Left renal cortex interstitium (tissue), 4 donors: Measurements from ENCODE around the gene RAD21L1. TPM values are rescaled to one million over a fixed set of nuclear protein-coding genes. Genes with fewer than 3 reads are reported as not detected.
A peak's percentile ranks its signal among the peaks of the same experiment; 100 is the strongest.
"Not testable (repeated sequence)": the region's sequence is repeated elsewhere in the genome, so short reads cannot be mapped to it uniquely, and the experiment has no call there.

Source experiments
- DNase-seq, 4 donors: peaks; one replicate each; pipeline ENCODE4 v3.0.0-alpha.2; 2013; ENCODE audit warnings: low read depth in 4 of 4, low spot score in 2 of 4, missing footprints in 1 of 4
- polyA plus RNA-seq, 4 donors: library from polyadenylated mRNA; unstranded; fragments of 120-200 nt; gene quantifications; one replicate each; pipeline ENCODE4 v1.2.1, GENCODE V29; 2013; ENCODE audit not compliant: insufficient read length in 4 of 4

The RAD21L1 gene
- polyA plus RNA-seq, 4 donors: not detected

- no peak for DNase-seq
These were observed 26.5 kb upstream of the RAD21L1 start for GRCh38 chr20:1199212-1199873.

- DNase-seq: no peak
These were observed 25.9 kb upstream of the RAD21L1 start for GRCh38 chr20:1199964-1200363.

GRCh38 chr20:1202762-1203504 is 22.9 kb upstream of the RAD21L1 start, which contains the start of gene C20orf202:
Gene C20orf202, plus strand, starts transcription at chr20:1203454. Its CDS starts 132 bp downstream, at chr20:1203586.
- DNase-seq: no peak

GRCh38 chr20:1203630-1204029 is 22.2 kb upstream of the RAD21L1 start:
- no peak for DNase-seq

GRCh38 chr20:1204113-1204512 is 21.7 kb upstream of the RAD21L1 start:
- no peak for DNase-seq

- no peak for DNase-seq
These were observed 21.3 kb upstream of the RAD21L1 start for GRCh38 chr20:1204576-1204975.

- DNase-seq: no peak
These were observed 20.0 kb upstream of the RAD21L1 start for GRCh38 chr20:1205802-1206201.

GRCh38 chr20:1206366-1207148 is 19.3 kb upstream of the RAD21L1 start:
- DNase-seq: no peak

- DNase-seq: no peak
These were observed 18.5 kb upstream of the RAD21L1 start for GRCh38 chr20:1207293-1207878.

GRCh38 chr20:1209447-1210387 is 16.1 kb upstream of the RAD21L1 start:
- no peak for DNase-seq

- DNase-seq: no peak
These were observed 15.3 kb upstream of the RAD21L1 start for GRCh38 chr20:1210501-1210900.

GRCh38 chr20:1212023-1212422 is 13.8 kb upstream of the RAD21L1 start:
- no peak for DNase-seq

- peak in 2 of 4 donors; percentile 29 to 43 for DNase-seq
These were observed 13.0 kb upstream of the RAD21L1 start for GRCh38 chr20:1212607-1213396.

- DNase-seq: no peak
These were observed 11.0 kb upstream of the RAD21L1 start for GRCh38 chr20:1214838-1215261.

- no peak for DNase-seq
These were observed 10.3 kb upstream of the RAD21L1 start for GRCh38 chr20:1215386-1216170.

- not testable (repeated sequence) for DNase-seq
These were observed 9.1 kb upstream of the RAD21L1 start for GRCh38 chr20:1216527-1217427.

GRCh38 chr20:1222750-1223149 is 3.1 kb upstream of the RAD21L1 start:
- not testable (repeated sequence) for DNase-seq
